Psoas muscle (tissue), 8 donors: ENCODE results near the gene UBE2H. TPM values are rescaled to one million over a fixed set of nuclear protein-coding genes. Genes with fewer than 3 reads are reported as not detected.

Experiments used
- ATAC-seq, 4 donors: fragments of 200-7000 bp; cut with Tn5 transposase; one replicate each; pipeline ENCODE4 v1.9.1; 2020; ENCODE audit warnings: moderate library complexity in 3 of 4, mild to moderate bottlenecking in 2 of 4
- DNase-seq, 2 donors: peaks; one replicate each; pipeline ENCODE4 v3.0.0-alpha.2; 2020
- H3K27ac ChIP-seq: fragments of 200-600 bp; one replicate; pipeline ENCODE4 v1.8.0; 2022
- H3K27me3 ChIP-seq, 3 donors: fragments of 200-600 bp in 1 of 3; one replicate each; pipeline versions ENCODE4 v1.6.1 to v1.8.0; 2013 to 2022; ENCODE audit warnings: low read length in 2 of 3, mild to moderate bottlenecking in 2 of 3, moderate library complexity in 1 of 3; ENCODE audit not compliant: insufficient read depth in 3 of 3
- H3K36me3 ChIP-seq, 2 donors: fragments of 200-600 bp in 1 of 2; one replicate each; pipeline versions ENCODE4 v1.6.1 to v1.8.0; 2013 to 2022; ENCODE audit warnings: low read depth in 1 of 2, mild to moderate bottlenecking in 1 of 2, moderate library complexity in 1 of 2; ENCODE audit not compliant: insufficient read depth in 1 of 2
- H3K4me1 ChIP-seq: fragments of 200-600 bp; one replicate; pipeline ENCODE4 v1.8.0; 2022
- H3K4me3 ChIP-seq: fragments of 200-600 bp; one replicate; pipeline ENCODE4 v1.8.0; 2022; ENCODE audit warnings: mild to moderate bottlenecking
- H3K9me3 ChIP-seq: fragments of 200-600 bp; one replicate; pipeline ENCODE4 v1.8.0; 2022
- WGBS, 3 donors: extraction: QIAGEN DNeasy Blood & Tissue Kit; methylation state at CpG; one replicate each; pipeline versions ENCODE4 v1.1.6 to v1.1.7; 2013; 5-methylcytosine and 5-hydroxymethylcytosine counted together
- intact Hi-C, 2 donors: fragments of 100-400 bp; cut with DNase I; formaldehyde crosslinking; loops; one replicate each; pipeline versions ENCODE4 v1.11.0 to v1.14.2; 2022
- long read RNA-seq, 2 donors: library from polyadenylated mRNA; unstranded; transcript quantifications; one replicate each; pipeline ENCODE4 v2.0.0, GENCODE V29; 2021
- polyA plus RNA-seq, 3 donors: library from polyadenylated mRNA; stranded (reverse); fragments of 200-250 nt; gene quantifications; one replicate each; pipeline ENCODE4 v1.2.3, GENCODE V29; 2013
- total RNA-seq, 4 donors: library from RNA; stranded (reverse); fragmentation: NEBNext Ultra II Directional in 2 of 4; extraction: Animal tissue kit (Norgen Biotek cat#: 25700) in 2 of 4; gene quantifications; one replicate each; pipeline versions ENCODE4 v1.2.1 to v1.2.4, GENCODE V29; 2021 to 2023
- TF ChIP-seq, protein P1 (sequence below): fragments of 200-600 bp; IDR thresholded peaks from one replicate; pipeline ENCODE4 v1.8.0; 2022; ENCODE audit warnings: antibody characterized with exemption
- donor health status: healthy with polysubstance abuse.
- donor health status: DM: no; HTN: no; CAD: no; lungs with moderate emphysema.
- donor health status: Bipolar disorder and iron deficiency.
- donor health status: healthy.
- donor health status: DM: yes; HTN: yes; CAD: no.
- donor health status: DM: no; HTN: no; CAD: no.
- donor health status: DM: no; HTN: no; CAD: no.
- donor health status: DM: yes; HTN: yes; CAD: no.

Gene UBE2H
- total RNA-seq, result 100 to 1,000 TPM in 1 of 4 donors, 10 to 100 TPM in 3; 75.9 to 111 (median 77.4) TPM
- 100 to 1,000 TPM in 1 of 3 donors, 10 to 100 TPM in 2; 17.3 to 115 (median 50.5) TPM for polyA plus RNA-seq
- long read RNA-seq, donor 1, full-length matches to known transcripts, result 95 of 127 reads
- long read RNA-seq, donor 1, partial matches to known transcripts, result 4 of 127 reads
- long read RNA-seq, donor 1, other reads (novel, unspliced or antisense), result 28 of 127 reads
- long read RNA-seq, donor 2, full-length matches to known transcripts, result 133 of 163 reads
- long read RNA-seq, donor 2, partial matches to known transcripts, result 2 of 163 reads
- long read RNA-seq, donor 2, other reads (novel, unspliced or antisense), result 28 of 163 reads

DNA sequence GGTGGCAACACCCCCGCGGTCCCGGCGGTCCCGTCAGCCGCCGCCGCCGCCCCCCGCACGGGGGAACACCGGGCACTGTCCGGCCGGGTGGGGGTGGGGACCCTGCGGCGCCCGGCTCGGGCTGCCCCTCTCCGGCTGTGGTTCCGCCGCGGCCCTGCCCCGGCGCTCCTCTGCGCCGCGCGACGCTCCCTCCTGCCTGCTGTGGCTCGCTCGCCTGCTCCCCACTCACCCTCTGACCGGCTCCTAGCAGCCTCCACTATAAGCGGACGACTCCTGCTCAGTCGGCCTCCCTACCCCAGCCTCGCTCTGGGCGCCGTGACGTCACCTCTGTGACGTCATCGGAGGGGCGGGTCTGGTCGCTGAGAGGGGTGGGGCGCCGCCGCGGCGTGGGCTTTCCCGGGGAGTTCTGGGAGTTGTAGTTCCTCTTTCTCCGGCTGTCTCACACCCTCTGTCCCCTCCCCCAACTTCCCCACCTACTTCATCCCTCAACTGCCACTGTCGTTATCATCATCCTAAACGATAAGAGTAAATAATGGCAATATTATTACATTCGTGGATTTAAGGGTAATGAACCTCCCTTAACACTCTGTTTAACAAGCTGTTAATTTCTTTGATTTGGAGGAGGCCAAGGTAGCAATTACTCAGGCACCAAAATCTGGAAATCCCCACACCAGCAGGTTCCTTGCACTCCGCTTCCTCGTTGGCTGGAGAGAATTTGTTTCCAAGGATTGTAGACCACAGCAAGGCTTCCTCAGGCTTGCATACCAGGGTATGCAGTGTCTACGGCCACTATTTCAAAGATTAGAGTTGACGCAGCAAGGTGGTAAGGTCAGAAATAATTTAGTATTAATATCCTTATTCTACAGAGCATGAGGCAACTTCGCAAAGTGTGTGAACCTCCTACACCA lies at the start of gene UBE2H:
Gene UBE2H, minus strand, starts transcription at position 308 of the 908 bp plus-strand sequence. CDS start 405 bp downstream, outside the sequence.
- TF ChIP-seq, protein P1, sequence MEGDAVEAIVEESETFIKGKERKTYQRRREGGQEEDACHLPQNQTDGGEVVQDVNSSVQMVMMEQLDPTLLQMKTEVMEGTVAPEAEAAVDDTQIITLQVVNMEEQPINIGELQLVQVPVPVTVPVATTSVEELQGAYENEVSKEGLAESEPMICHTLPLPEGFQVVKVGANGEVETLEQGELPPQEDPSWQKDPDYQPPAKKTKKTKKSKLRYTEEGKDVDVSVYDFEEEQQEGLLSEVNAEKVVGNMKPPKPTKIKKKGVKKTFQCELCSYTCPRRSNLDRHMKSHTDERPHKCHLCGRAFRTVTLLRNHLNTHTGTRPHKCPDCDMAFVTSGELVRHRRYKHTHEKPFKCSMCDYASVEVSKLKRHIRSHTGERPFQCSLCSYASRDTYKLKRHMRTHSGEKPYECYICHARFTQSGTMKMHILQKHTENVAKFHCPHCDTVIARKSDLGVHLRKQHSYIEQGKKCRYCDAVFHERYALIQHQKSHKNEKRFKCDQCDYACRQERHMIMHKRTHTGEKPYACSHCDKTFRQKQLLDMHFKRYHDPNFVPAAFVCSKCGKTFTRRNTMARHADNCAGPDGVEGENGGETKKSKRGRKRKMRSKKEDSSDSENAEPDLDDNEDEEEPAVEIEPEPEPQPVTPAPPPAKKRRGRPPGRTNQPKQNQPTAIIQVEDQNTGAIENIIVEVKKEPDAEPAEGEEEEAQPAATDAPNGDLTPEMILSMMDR, result no peak
- intact Hi-C loops, result loop anchor here (5.0 kb wide), 5 partner anchors 41 to 126 kb away; no protein-coding TSS in a partner anchor
- WGBS, 3 donors, result 6 to 8% (median 7%) methylated on average over 46 to 58 of the region's 58 CpGs

DNA sequence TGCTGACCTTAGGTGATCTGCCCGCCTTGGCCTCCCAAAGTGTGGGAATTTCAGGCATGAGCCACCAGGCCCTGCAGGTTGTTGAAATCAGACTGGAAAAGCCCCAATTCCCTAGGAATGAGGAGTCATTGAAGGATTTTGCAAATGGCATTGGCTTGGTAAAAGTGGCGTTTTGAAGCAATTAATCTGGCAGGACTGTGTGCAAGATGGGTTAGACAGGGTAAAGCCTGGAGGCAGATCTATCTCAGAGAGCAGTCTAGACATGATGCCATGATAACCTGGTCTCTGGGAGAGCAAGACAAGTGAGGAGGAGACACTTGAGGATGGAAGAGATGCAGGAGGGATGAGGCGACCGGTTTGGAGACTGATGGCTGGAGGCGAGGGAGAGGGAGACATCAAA lies 45.7 kb upstream of the UBE2H start:
- Histone ChIP-seq H3K4me3 (no peak overlapping the region), H3K36me3 (no peaks in the 10 kb centered on the region), H3K27ac (no peak overlapping the region), H3K9me3 (no peaks in the 10 kb centered on the region), H3K4me1 (no peaks in the 10 kb centered on the region), H3K27me3 (no peaks in the 10 kb centered on the region)
- ATAC-seq (no peak), DNase-seq (no peak)
- intact Hi-C loops, result no loop called here
- TF ChIP-seq, protein P1, result no peak
- 82 to 93% (median 91%) methylated on average over 5 of the region's 5 CpGs for WGBS, 3 donors

More for the DNA sequence above, at the start of gene UBE2H:
- H3K9me3 ChIP-seq, result no peaks in the 10 kb centered on the region
- H3K27me3 ChIP-seq, result no peaks in the 10 kb centered on the region
- peaks cover 12% of the 10 kb centered on the region for H3K4me1 ChIP-seq
- peak; percentile 92 to 96 for DNase-seq
- H3K27ac ChIP-seq, result peak within 1 kb of the TSS; percentile 98
- peak; percentile 83 to 91 (median 86) for ATAC-seq
- H3K4me3 ChIP-seq, result peak within 1 kb of the TSS; percentile 97
- H3K36me3 ChIP-seq, result no peaks in the 10 kb centered on the region

DNA sequence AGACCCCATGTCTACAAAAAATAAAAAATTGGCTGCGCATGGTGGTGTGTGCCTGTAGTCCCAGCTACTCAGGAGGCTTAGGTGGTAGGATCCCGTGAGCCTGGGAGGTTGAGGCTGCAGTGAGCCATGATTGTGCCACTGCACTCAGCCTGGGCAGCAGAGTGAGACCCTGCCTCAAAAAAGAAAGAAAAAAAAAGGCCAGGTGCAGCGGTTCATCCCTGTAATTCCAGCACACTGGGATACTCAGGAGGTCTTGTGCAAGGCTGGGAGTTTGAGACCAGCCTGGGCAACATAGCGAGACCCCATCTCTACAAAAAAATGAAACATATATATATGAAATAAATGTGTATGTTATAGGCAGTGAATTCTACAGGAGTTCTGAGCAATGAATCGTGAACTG lies 44.5 kb upstream of the UBE2H start:
- H3K36me3 ChIP-seq, result no peaks in the 10 kb centered on the region
- no peaks in the 10 kb centered on the region for H3K4me1 ChIP-seq
- H3K4me3 ChIP-seq, result no peak overlapping the region
- no peak overlapping the region for H3K27ac ChIP-seq
- ATAC-seq, result no peak
- intact Hi-C loops, result no loop called here
- H3K9me3 ChIP-seq, result no peaks in the 10 kb centered on the region
- TF ChIP-seq, protein P1, result no peak
- H3K27me3 ChIP-seq, result no peaks in the 10 kb centered on the region
- DNase-seq, result no peak
- WGBS, 3 donors, result 72 to 75% (median 75%) methylated on average over 5 of the region's 5 CpGs

DNA sequence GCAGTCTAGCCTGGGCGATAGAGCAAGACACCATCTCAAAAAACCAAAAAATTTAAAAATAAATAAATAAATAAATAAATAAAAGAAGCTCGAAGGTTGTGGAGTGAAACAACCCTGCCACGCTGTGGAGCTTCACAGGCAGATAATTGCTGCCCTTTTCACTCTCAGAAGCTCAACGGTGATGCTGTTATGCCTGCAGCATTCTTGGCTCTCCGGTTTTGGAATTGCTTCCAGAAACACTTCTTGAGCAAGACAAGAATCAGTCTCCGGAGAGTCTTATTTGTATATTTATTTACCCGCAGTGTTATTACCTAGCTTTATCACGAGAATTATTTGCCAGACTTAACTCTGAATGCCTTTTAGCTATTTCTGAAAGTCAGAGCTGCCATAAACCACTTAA lies 40.5 kb upstream of the UBE2H start:
- DNase-seq, result no peak
- 75 to 80% (median 76%) methylated on average over 8 of the region's 8 CpGs for WGBS, 3 donors
- intact Hi-C loops, result no loop called here

More for the DNA sequence above, 40.5 kb upstream of the UBE2H start:
- Histone ChIP-seq H3K9me3 (no peaks in the 10 kb centered on the region), H3K4me3 (no peak overlapping the region), H3K4me1 (peaks cover 9% of the 10 kb centered on the region), H3K27me3 (no peaks in the 10 kb centered on the region), H3K36me3 (no peaks in the 10 kb centered on the region), H3K27ac (no peak overlapping the region)
- TF ChIP-seq, protein P1, result no peak
- no peak for ATAC-seq
